Adrenal gland (tissue), 12 donors: ENCODE measurements around the gene C12orf56. TPM values are rescaled to one million over a fixed set of nuclear protein-coding genes. Genes with fewer than 3 reads are reported as not detected.
"Not testable (repeated sequence)": the region's sequence is repeated elsewhere in the genome, so short reads cannot be mapped to it uniquely, and the experiment has no call there.

Experiments
- DNase-seq, 7 donors: peaks; one replicate each; pipeline ENCODE4 v3.0.0-alpha.2; 2019 to 2020
- H3K27ac ChIP-seq, 5 donors: fragments of 200-600 bp; sonication (generic) in 4 of 5; 1 replicate in 3 of 5; 2 replicates in 2 of 5; pipeline versions ENCODE4 v1.5.1 to v1.8.0; 2016 to 2020; ENCODE audit warnings: mild to moderate bottlenecking in 1 of 5
- H3K27me3 ChIP-seq: fragments of 200-600 bp; 2 replicates; pipeline ENCODE4 v1.8.0; 2021
- H3K36me3 ChIP-seq, 2 donors: fragments of 200-600 bp; replicated peaks in 1 of 2; 1 replicate in 1 of 2; 2 replicates in 1 of 2; pipeline versions ENCODE4 v1.5.1 to v1.8.0; 2018 to 2022
- H3K4me1 ChIP-seq, 2 donors: fragments of 200-600 bp; replicated peaks in 1 of 2; 1 replicate in 1 of 2; 2 replicates in 1 of 2; pipeline versions ENCODE4 v1.5.1 to v1.8.0; 2018 to 2021
- H3K4me3 ChIP-seq, 4 donors: fragments of 200-600 bp; sonication (generic) in 3 of 4; one replicate each; pipeline ENCODE4 v1.5.1; 2016 to 2018
- H3K9me3 ChIP-seq, 3 donors: fragments of 200-600 bp; sonication (generic) in 1 of 3; replicated peaks in 1 of 3; 1 replicate in 2 of 3; 2 replicates in 1 of 3; pipeline versions ENCODE4 v1.5.1 to v1.8.0; 2016 to 2021
- CTCF ChIP-seq, 6 experiments: fragments of 450-650 bp in 4 of 6; fragments of 200-600 bp in 2 of 6; sonication (generic) in 1 of 6; IDR thresholded peaks; 1 replicate in 5 of 6; 2 replicates in 1 of 6; pipeline versions ENCODE4 v1.5.1 to v1.8.0; 2016 to 2021; ENCODE audit warnings: antibody characterized with exemption in 6 of 6, mild to moderate bottlenecking in 2 of 6, moderate library complexity in 1 of 6
- POLR2A ChIP-seq, 2 donors: fragments of 450-650 bp; IDR thresholded peaks; one replicate each; pipeline ENCODE4 v1.6.1; 2017; ENCODE audit warnings: antibody characterized with exemption in 2 of 2, mild to moderate bottlenecking in 2 of 2, moderate library complexity in 1 of 2
- WGBS, 4 donors: extraction: QIAGEN DNeasy Blood & Tissue Kit in 2 of 4; methylation state at CpG; one replicate each; pipeline versions ENCODE4 v1.1.5 to v1.1.7; 2013 to 2017; 5-methylcytosine and 5-hydroxymethylcytosine counted together
- intact Hi-C, 2 donors: fragments of 100-400 bp; cut with DNase I; formaldehyde crosslinking; loops; one replicate each; pipeline versions ENCODE4 v1.14.1 to v1.15.0; 2022 to 2023
- polyA plus RNA-seq, 3 donors: library from polyadenylated mRNA; stranded (reverse); fragments of 200-250 nt in 2 of 3; fragments of 350-450 nt in 1 of 3; fragmentation: Illumina TruSeq in 1 of 3; extraction: RNeasy Lipid Tissue Mini Kit (QIAGEN cat#74804) in 1 of 3; gene quantifications; one replicate each; pipeline ENCODE4 v1.2.3, GENCODE V29; 2013 to 2014
- total RNA-seq, 9 donors: library from RNA; depleted of rRNA in 4 of 9; stranded (reverse); fragments of >200 nt in 4 of 9; fragments of 120-200 nt in 1 of 9; fragmentation: NEBNext Ultra II Directional in 1 of 9; extraction: Animal tissue kit (Norgen Biotek cat#: 25700) in 1 of 9; gene quantifications; one replicate each; pipeline versions ENCODE4 v1.1.0 to v1.2.4, GENCODE V29; 2013 to 2023
- donor health status: healthy with polysubstance abuse.
- donor health status: Bipolar disorder and iron deficiency.
- donor health status: DM: yes; HTN: yes; CAD: no.
- donor health status: DM: no; HTN: no; CAD: no.
- donor health status: DM: no; HTN: no; CAD: no.
- donor health status: DM: yes; HTN: yes; CAD: no.

The C12orf56 gene
- total and polyA plus RNA-seq, 12 donors = 0.07 to 0.11 TPM; not detected in 10

- DNase-seq = no peak
- H3K4me3 ChIP-seq = no peak overlapping the region
- H3K27me3 ChIP-seq = no peaks in the 10 kb centered on the region
- H3K27ac ChIP-seq = no peak overlapping the region
- H3K9me3 ChIP-seq = no peaks in the 10 kb centered on the region
- intact Hi-C loops = no loop called here
- no peaks in the 10 kb centered on the region for H3K4me1 ChIP-seq
- TF ChIP-seq POLR2A (IDR thresholded peaks at IDR 0.05) = no peak
- no peak for TF ChIP-seq CTCF (IDR thresholded peaks at IDR 0.05)
- H3K36me3 ChIP-seq = no peaks in the 10 kb centered on the region
Observed at GRCh38 chr12:64296301-64296700, 94.3 kb downstream of the C12orf56 start.

- intact Hi-C loops = no loop called here
- WGBS, 4 donors = 57 to 80% (median 73%) methylated on average over 4 of the region's 4 CpGs
- H3K27me3 ChIP-seq = no peaks in the 10 kb centered on the region
- H3K9me3 ChIP-seq = no peaks in the 10 kb centered on the region
- no peak for DNase-seq
- TF ChIP-seq CTCF (IDR thresholded peaks at IDR 0.05) (no peak), POLR2A (IDR thresholded peaks at IDR 0.05) (no peak)
- H3K27ac ChIP-seq = no peak overlapping the region
- no peaks in the 10 kb centered on the region for H3K36me3 ChIP-seq
- H3K4me3 ChIP-seq = no peak overlapping the region
- no peaks in the 10 kb centered on the region for H3K4me1 ChIP-seq
Observed at GRCh38 chr12:64293654-64294364, 96.7 kb downstream of the C12orf56 start.

GRCh38 chr12:64293174-64293573 lies 97.4 kb downstream of the C12orf56 start:
- H3K27me3 ChIP-seq, H3K27ac ChIP-seq, H3K4me3 ChIP-seq, H3K9me3 ChIP-seq, H3K36me3 ChIP-seq, DNase-seq, H3K4me1 ChIP-seq, intact Hi-C loops: not testable (repeated sequence)
- 89 to 93% (median 91%) methylated on average over 5 to 8 of the region's 15 CpGs for WGBS, 4 donors

- Histone ChIP-seq H3K4me1 (no peaks in the 10 kb centered on the region), H3K27ac (no peak overlapping the region), H3K36me3 (no peaks in the 10 kb centered on the region), H3K9me3 (no peaks in the 10 kb centered on the region), H3K4me3 (no peak overlapping the region), H3K27me3 (no peaks in the 10 kb centered on the region)
- TF ChIP-seq POLR2A (IDR thresholded peaks at IDR 0.05) = no peak
- no peak for TF ChIP-seq CTCF (IDR thresholded peaks at IDR 0.05)
- WGBS, 4 donors = 61 to 82% (median 71%) methylated on average over 4 of the region's 4 CpGs
- DNase-seq = no peak
- intact Hi-C loops = no loop called here
Observed at GRCh38 chr12:64286521-64286920, 104.0 kb downstream of the C12orf56 start.

GRCh38 chr12:64284256-64284655 lies 106.3 kb downstream of the C12orf56 start:
- intact Hi-C loops = no loop called here
- Histone ChIP-seq H3K36me3 (no peaks in the 10 kb centered on the region), H3K27me3 (no peaks in the 10 kb centered on the region), H3K4me3 (no peak overlapping the region), H3K27ac (no peak overlapping the region), H3K9me3 (no peaks in the 10 kb centered on the region), H3K4me1 (no peaks in the 10 kb centered on the region)
- TF ChIP-seq POLR2A (IDR thresholded peaks at IDR 0.05) = no peak
- TF ChIP-seq CTCF (IDR thresholded peaks at IDR 0.05) = no peak
- 81 to 94% (median 87%) methylated on average over 4 of the region's 4 CpGs for WGBS, 4 donors
- no peak for DNase-seq
